NCI-H2196 treated with DMSO at 0.1 percent for 48 hours (cell line): ENCODE results near the gene IRX3.

ENCODE experiments used
- DNase-seq: peaks from one replicate; lab custom pipeline; 2025; ENCODE audit not compliant: unreplicated experiment; lab: John Stamatoyannopoulos, UW

IRX3 gene

DNA sequence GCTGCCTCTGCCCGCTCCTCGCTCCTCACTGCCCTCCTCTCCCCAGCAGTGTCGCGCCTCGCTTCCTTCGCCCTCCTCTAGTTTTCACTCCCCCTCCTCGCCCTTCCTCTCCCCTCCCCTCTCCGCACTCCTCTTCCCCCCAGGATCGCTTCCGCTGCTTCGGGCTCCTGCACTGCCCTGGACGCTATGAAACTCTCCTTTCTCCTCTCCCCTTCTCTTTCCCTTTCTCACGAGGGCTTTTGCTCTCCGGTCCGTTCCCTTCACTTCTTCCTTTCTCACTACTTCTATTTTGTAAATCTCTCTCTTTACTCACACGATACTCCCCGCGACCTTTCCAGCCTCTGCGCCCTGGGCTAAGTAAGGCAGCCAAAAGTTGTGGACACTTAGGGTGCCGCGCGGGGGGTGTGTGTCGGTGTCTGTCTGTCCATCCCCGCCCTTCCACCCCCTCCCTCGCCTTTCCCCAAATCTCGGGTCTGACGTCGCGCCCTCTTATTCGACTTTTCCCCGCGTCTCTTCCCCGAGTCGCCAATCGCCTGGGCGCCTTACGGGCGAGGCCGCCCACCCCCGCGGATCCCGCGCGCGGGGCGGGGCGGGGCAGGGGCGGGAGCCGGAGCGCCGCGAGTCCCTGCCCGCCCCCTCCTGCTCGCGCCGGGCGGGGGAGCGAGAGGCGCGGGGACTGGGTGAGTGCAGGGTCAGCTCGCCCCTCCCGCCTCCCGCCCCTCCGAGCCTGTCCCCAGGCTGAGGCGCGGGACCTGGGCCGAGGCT is at the start of gene IRX3:
IRX3 (minus strand) TSS at position 422 of the 765 bp plus-strand sequence. CDS start 737 bp downstream, outside the sequence.
- peak; percentile 38 for DNase-seq

DNA sequence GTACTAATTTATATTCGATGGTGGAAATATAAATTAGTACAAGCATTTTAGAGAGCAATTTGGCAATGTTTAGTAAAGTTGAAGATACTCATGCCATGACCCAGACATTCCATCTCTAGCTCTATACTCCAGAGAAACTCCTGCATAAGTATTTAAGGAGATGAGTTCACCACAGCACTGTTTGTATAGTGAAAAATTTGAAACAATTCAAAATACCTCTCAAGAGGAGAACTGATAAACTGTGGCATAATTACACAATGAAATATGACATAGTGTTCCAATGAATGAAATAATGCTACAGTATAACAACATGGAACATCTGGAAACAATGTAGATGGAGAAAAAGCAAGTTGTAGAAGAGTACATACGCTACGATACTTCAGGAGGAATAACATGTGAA is 48.6 kb upstream of the IRX3 start:
- no peak for DNase-seq

DNA sequence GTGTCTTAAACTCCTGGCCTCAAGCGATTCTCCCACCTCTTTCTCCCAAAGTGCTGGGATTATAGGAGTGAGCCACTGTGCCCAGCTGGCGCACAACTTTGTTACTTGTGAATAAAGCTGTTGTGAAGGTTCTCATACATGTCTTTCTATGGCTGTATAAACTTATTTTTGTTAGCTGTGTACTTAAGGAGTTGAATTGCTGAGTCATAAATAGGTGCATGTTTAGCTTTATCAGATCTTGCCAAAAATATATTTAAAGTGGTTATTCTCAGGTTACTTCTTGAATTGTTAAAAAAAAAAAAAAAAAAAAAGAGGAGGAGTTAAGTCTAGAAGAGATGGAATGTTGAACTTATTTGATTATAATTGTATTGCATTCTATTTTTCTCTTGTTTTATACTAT is 47.6 kb upstream of the IRX3 start:
- DNase-seq = no peak

DNA sequence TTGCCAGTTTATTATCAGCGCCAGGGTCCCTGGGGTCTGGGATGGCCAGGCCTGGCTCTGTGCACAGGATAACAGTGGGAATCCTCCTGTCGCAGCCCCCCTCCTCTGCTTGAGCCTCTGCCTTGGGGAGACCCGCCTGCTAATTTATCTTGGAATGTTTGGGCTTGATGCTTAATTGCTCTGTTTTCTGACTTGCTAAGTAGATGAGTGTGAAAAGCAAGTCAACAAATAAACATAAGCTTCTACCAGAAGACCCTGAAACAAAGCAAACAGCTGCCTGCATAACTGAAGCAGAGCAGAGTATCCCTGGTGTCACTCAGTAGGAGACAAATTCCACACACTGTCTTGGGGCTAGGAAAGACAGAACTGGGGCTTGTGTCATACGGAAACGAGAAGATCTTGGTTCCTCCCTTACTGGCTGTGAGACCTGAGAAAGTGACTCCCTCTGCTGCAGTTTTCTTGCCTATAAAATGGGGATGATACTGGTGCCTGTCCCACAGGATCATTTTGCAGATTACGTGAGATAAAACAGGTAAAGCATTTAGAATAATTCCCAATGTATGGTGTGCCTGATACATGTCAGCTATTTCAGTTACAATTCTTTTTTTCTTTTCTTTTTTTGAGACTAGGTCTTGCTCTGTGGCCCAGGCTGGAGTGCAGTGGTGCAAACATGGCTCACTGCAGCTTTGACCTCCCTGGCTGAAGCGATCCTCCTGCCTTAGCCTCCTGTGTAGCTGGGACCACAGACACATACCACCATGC is 44.8 kb upstream of the IRX3 start:
- DNase-seq = no peak

DNA sequence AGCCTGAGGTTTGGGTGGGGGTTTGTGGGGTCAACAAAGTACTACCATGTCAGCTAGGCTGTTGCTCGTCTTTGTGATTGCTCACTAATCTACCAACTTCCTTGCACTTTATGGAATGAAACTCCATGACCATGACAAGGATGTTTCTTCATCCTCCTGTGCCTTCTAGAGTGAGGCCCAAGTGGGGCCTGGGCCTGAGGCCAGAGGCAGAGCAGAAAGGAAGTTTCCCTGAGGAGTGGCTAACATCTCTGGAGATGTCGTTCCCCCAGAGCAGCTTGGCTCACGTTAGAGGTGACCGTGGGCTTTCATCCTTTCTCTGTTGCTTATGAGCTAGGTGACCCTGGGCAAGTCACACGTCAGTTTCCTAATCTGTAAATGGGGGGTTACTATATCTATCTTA is 41.0 kb upstream of the IRX3 start:
- no peak for DNase-seq

DNA sequence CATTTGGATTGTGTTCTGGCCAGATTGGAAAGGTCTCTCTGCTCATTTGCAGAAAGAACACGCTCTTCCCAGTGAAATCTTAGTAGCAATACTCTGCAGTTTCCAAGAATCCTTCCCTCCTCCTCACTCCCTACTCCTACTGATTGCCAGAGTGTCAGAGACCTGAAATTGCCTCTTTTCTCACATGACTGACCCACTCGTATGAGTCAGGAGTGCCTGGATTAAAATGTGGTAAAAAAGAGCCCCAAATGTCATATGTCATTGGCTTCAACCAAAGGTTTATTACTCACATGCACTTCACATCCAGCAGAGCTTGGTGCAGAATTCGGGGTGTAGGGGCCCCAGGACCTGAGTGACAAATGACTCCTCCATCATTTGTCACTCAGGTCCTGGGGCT is 39.7 kb upstream of the IRX3 start:
- DNase-seq = no peak

DNA sequence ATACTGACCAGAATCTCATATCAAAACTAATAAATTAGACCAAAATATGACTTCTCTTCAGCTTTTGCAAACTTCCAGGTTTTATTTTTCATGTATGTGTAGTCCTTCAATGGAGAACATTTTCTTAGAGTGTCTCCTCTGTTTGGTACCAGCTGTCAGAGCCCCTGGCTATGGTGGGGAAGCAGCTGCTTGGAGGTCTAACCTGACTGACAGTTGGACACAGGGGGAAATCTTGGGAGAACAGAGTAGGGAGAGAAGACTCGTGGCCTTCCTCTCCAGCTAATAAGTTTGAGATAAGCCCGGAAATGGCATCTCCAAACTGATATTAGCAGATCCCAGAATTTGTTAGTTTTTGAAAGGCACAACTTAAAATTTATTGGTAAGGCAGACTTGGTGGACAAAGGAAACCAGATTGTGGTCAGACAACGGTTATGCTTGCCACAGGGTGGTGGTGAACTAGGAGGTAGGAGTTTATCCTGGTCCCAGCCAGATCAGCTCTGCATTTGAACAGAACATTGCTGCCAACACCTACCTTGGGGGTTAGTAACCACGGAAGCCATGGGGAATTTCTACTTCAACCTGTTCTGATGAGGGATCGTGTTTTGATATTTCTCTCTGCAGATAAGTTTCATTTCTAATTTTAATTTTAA is 39.2 kb upstream of the IRX3 start:
- no peak for DNase-seq

DNA sequence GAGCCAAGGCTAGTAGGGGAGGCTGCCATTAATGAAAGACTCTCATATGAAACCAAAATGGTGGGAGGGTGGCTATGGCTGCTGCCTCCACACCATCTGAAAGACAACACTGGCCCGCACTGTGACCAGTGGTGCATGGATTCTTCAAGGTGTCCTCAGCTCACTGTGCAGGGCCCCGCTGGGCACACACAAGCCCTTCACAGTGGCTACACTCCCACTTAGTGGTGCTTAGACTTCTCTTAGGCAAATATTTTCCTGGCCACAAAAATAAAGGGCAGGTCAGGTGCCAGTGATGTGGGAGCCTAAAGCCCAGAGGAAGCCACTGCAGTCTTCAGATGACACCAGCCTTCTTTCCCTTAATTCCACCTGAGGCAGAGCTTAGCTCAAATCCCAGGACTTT is 38.1 kb upstream of the IRX3 start:
- no peak for DNase-seq

DNA sequence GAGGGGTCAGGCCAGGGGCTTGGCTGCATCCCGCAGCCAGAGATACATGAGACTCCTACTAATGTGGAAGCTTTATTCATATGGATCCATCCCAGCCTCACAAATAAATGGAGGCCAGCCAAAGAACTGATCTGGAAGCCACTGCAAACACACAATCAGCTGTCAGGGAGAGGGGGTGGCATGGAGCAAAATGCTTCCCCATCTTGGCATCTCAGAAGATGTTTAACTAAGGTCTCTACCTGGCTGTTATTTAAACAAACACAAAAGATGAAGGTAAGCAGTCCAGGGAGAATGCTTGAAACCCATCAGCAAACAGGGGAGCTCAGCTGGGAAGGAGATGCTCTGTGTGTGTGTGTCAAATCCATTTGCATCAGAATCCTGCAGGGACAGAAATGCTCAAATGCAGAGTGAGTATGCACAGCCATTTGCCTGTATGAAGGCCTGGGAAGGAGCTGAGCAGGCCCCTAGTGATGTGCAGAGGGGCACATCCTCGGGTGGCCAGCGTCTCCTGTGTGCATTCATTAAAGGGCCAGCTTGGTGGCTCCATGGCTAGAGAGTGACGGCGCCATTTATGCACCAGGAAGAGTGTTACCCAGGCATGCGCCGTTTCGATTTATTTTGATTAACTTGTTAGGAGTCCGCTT is 34.2 kb upstream of the IRX3 start:
- no peak for DNase-seq

DNA sequence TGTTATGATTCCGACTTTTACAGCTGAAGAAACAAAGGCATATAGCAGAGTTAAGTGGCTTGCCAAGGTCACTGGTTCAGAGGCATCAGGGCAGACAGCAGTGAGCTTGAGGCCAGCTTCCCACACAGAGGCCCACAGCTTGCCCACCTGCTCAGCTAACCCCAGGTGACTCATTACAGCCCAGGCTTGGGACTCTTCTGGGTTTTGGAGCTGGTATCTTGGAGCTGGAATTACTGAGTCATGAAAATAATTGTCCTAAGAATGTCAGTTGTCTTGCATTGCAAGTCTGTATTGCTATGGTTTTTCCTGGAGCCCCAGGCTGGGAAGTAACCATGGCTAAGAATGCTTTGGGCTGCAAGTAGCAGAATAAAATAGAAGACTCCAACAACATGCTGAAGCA is 32.4 kb upstream of the IRX3 start:
- no peak for DNase-seq

DNA sequence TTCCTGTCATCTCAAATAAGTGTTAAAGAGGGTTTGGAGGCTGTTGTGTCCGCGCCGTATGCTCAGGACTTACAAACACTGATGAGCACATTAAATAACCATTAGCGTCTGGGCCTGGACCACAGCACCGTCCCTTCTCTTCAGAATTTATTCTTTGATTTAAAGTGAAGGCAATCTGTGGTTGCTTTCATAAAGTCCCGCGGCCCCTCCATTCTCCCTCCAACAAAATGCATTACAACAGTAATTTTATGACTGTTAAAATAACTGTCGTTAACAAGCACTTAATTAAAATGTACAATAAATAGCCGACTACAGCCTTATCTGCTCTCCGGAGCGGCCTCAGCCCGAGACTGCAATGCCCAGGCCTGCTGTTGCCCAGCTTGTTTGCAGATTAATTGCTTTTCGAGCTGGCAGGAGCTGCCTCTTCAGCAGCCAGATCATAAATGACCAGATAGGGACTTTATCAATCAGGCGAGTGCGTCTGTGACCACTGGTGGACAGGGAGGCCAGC is 30.6 kb upstream of the IRX3 start:
- no peak for DNase-seq

DNA sequence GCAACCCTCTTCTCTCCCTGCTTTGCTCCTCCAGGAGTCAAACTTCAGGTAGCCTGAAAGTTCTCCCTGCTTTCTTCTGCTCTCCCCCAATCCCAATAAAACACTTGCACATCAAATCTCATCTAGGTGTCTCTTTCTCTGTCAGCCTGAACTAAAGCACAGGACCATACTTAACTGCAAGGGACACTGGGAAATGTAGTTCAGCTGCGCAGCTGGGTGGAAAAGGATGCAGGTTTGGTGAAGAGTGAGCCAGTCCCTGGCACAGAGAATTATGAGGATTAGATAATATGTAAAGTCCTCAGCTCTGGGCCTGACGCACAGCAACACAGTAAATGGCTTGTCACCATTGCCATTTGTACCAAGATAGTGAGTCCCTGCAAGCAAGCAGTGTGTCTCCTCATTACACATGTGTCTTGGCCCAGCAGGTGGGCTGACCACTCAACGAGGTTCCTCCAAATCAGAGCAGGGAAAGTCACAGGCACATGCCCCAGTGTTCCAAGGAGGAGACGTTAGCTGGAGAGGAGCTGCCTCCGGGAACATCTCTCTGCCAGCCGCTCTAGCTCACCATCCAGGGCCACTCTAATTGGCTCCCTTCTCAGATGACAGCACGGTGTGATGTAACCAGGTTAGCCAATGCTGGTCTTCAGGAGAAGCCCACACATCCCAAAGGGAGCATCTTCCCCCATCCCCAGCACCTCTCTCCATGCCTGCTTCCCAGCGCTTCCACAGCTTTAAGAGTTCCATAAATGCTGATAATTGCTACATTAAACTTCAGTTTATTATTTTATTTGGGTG is 29.7 kb upstream of the IRX3 start:
- no peak for DNase-seq

DNA sequence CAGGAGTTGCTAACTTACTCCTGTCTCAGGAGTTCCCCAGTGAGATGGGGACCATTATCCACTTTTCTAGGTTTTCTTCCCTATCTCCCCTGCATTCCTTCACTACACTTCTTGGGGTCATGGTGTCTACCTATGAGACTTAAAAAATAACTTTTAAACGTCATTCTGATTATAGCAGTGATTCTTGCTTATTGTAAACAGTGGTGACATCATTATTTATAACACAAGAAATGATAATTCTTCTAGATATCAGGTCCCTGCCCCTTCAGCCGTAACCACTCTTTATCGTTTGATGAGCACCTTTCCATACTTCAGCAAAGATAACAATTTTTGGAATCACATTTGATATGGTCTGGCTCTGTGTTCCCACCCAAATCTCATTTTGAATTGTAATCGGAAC is 27.2 kb upstream of the IRX3 start:
- DNase-seq = no peak

DNA sequence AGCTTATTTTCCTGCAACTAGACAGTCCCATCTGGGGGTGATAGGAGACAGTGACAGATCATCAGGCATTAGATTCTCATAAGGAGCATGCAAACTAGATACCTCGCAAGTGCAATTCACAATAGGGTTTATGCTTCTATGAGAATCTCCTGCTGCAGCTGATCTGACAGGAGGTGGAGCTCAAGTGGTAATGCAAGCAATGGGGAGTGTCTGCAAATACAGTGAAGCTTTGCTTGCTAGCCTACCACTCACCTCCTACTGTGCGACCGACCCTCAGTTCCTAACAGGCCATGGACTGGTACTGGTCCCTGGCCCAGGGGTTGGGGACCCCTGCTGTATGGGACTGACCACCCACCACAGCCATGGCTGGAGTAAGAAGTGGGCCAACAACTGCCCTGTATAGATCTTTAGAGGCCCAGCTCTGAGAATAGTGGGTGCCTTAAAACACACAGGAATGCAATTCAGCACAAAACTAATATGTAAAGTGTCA is 26.0 kb upstream of the IRX3 start:
- DNase-seq = no peak

DNA sequence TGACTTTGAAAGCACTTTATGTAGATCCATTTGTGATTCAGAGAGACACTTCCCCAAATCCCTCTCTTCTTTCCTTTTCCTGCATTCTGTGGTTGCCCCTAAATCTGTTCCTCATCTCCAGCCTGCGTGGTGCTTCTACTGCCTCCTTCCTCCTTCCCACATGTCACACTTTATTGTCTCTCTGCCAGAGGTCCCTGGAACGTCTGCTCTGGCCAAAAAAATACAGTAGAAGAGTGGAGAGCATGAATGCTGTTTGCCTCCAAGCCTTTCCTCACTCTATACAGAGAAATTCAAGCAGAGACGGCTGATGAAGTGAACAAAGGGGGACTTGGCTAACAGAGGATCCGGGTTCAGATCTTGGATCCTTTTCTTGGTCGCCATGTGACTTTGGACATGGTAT is 22.8 kb upstream of the IRX3 start:
- no peak for DNase-seq

DNA sequence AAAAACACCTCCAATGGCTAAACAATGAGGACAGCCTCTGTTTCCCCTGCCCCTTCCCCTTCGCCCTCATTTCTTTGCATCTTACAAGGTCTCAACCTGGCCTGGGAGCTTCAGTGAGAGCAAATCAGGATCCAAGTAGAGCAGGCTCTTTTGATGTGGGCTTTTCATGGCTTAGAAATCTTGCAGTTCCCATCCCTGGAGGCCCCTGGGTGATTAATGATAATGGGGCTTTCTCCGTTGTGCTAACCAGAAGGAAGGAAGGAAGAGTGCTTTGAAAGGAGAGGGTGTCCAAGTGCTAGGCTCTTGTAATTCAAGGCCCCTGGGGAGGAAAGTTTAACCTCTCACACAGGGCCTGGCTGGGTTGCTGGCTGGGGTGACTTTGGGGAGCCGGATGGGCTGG is 18.5 kb upstream of the IRX3 start:
- no peak for DNase-seq

DNA sequence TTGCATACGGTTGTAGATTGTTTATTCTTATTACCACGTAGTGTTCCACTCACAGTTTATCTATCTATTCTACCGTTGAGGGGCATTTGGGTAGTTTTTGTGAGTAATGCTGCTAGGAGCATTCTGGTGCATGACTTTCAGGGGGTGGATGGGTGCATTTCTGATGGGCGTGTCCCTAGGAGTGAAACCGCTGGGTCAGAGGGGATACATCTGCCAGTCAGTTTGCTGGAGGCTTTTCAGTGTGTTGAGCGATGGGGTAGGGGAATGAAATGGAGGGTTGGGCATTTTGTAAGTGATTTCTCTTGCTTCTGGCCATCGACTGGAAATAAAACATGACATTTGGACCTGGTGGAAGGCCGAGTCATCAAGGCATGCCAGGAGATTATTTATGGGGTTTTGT is 17.0 kb upstream of the IRX3 start:
- DNase-seq = no peak

DNA sequence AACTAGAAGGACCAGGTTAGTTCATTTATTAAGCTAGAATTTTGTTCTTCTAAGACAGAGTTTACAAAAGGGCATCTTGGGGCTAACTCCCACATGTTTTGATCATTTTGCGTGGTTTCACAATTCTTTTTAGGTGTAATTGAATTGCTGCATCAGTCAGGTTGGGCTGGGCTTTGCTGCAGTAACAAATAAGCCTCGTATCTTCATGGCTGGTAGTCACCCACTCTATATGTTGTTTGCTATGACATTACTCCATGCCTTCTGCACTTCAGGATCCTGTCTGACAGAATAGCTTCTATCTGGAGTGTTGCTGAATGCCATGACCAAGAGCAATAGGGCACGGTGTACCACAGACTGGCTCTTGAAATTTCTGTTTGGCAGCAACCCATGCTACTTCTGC is 10.6 kb upstream of the IRX3 start:
- DNase-seq = no peak

DNA sequence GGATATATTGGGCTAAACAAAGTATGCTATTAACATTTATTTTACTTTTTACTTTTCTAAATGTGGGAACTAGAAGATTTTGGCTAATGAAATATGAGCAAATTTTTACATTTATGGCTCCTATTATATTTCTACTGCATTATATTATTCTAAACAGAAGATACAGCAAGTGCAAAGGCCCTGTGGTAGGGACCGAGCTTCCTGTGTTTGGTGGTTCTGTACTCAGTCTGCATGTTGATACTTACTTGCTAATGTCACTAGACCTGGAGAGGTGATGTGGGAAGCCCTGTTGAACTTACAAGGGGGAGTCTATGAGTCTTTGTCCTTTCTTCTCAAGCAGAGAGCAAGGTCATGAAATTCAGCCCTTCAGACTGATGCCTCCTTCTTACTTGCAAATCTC is 10.0 kb upstream of the IRX3 start:
- DNase-seq = no peak

DNA sequence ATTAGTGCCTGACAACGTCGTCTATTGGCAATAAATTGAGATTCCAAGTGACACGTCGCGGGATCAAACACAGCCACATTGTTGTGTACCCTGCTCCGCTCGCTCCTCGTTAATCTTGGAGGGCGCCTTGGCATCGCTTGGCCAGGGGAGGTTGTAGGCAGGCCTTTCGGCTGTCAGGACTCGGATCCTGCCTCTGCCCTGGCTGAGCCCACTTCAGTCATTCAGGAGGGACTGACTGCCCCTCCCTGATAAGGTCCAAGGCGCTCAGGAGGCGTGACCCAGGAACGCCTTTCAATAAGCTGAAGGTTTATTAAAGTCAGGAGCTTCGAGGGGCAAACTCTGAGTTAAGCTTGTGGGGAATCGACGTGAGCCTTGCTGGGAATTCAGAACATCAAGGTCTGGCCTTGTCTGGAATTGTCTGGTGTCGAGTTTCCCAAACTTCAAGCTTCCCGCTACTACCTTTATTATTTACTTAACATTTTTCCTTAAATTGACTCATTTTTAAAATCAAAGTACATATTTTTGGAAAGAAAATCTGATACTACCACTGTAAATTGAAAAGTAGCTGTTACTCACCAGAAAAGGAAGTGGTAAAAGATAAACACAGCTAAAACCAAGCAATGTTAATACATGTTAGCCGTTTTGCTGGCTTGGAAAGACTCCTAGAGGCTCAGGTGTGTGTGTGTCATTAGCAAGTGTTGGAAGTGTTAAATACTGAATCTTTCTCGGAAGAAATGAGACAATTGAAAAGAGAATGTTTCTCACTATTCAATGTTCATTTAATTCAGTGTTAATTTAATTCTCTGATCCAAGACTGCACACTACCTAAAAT is 5.3 kb upstream of the IRX3 start:
- DNase-seq = no peak
